SK-N-MC (cell line): Measurements from ENCODE around the gene KIAA0513.

ENCODE experiments used
- DNase-seq: peaks from one replicate; pipeline ENCODE4 v3.0.0-alpha.2; 2011; ENCODE audit warnings: low read depth, low spot score
- H3K27ac ChIP-seq: fragments of 200-600 bp; sonication (generic); 2 replicates; pipeline ENCODE4 v1.5.1; 2016; ENCODE audit warnings: mixed run types
- H3K36me3 ChIP-seq: fragments of 200-600 bp; sonication (generic); 2 replicates; pipeline ENCODE4 v1.6.1; 2017; ENCODE audit warnings: antibody characterized with exemption, low read length, mixed read lengths; ENCODE audit not compliant: insufficient read depth
- H3K4me3 ChIP-seq: fragments of 200-600 bp; sonication (generic); 2 replicates; pipeline ENCODE4 v1.5.1; 2016
- H3K9ac ChIP-seq: fragments of 200-600 bp; sonication (generic); 2 replicates; pipeline ENCODE4 v1.8.0; 2017; ENCODE audit warnings: mixed run types, mixed read lengths; ENCODE audit not compliant: insufficient read length
- H3K9me3 ChIP-seq: fragments of 200-600 bp; sonication (generic); 2 replicates; pipeline ENCODE4 v1.6.1; 2017; ENCODE audit warnings: low read depth, mild to moderate bottlenecking, antibody characterized with exemption, low read length, moderate library complexity, mixed read lengths
- EZH2 ChIP-seq: fragments of 200-600 bp; sonication (generic); IDR thresholded peaks from one replicate; pipeline ENCODE4 v1.6.1; 2017; ENCODE audit warnings: antibody characterized with exemption
- FOXP2 ChIP-seq: optimal IDR thresholded peaks from 2 replicates; pipeline ENCODE3; 2011; ENCODE audit warnings: mild to moderate bottlenecking, moderate library complexity; ENCODE audit not compliant: insufficient read depth; ENCODE audit errors: extremely low read length, control extremely low read depth
- POLR2AphosphoS5 ChIP-seq: IDR thresholded peaks from 2 replicates; pipeline ENCODE4 v1.6.1; 2012; ENCODE audit warnings: mild to moderate bottlenecking, low read depth, low read length, borderline replicate concordance

The KIAA0513 gene

GRCh38 chr16:85007496-85008214 lies 19.9 kb upstream of the KIAA0513 start:
- H3K9ac ChIP-seq = no peak overlapping the region
- H3K36me3 ChIP-seq = no peaks in the 10 kb centered on the region
- no peak overlapping the region for H3K27ac ChIP-seq
- no peaks in the 10 kb centered on the region for H3K9me3 ChIP-seq
- H3K4me3 ChIP-seq = no peak overlapping the region
- no peak for DNase-seq
- TF ChIP-seq FOXP2 (no peak), EZH2 (no peak), POLR2AphosphoS5 (no peak)

DNA sequence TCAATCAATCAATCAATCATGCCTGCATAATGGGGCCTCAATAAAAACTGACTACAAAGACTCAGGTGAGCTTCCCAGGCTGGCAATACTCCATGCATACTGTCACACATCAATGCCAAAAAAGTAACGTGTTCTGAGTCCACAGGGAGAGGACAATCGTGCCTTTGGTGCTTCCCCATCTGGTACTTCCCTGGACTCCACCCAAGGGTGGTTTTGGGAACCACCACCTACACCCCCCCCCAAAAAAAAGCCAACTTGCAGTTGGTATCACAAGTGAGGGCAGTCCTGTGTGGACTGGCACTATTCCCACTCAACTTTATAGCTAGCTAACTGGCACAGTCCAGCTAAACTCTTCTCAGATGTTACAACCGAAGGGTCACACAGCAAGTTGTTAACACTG lies 19.3 kb upstream of the KIAA0513 start:
- DNase-seq = no peak
- Histone ChIP-seq H3K27ac (no peak overlapping the region), H3K4me3 (no peak overlapping the region), H3K36me3 (no peaks in the 10 kb centered on the region), H3K9me3 (no peaks in the 10 kb centered on the region), H3K9ac (no peak overlapping the region)
- TF ChIP-seq POLR2AphosphoS5 (no peak), FOXP2 (no peak), EZH2 (no peak)

- no peak overlapping the region for H3K27ac ChIP-seq
Measured at GRCh38 chr16:85010446-85010930, 17.1 kb upstream of the KIAA0513 start.

GRCh38 chr16:85010931-85011845 lies 16.4 kb upstream of the KIAA0513 start, which contains the start of gene ZDHHC7:
ZDHHC7 (minus strand) TSS chr16:85011535; CDS start chr16:84990618, 20,917 bp downstream.
- peak; percentile 92 for TF ChIP-seq POLR2AphosphoS5
- no peak for TF ChIP-seq FOXP2
- H3K9me3 ChIP-seq = no peaks in the 10 kb centered on the region
- H3K36me3 ChIP-seq = no peaks in the 10 kb centered on the region
- DNase-seq = no peak
- peak within 1 kb of the TSS; percentile 90 for H3K4me3 ChIP-seq
- peak within 1 kb of the TSS; percentile 87 for H3K27ac ChIP-seq
- peak within 1 kb of the TSS; percentile 93 for H3K9ac ChIP-seq

More at GRCh38 chr16:85010446-85010930, 17.1 kb upstream of the KIAA0513 start:
- DNase-seq = no peak
- peak overlapping the region; percentile 93 for H3K9ac ChIP-seq
- no peaks in the 10 kb centered on the region for H3K9me3 ChIP-seq
- TF ChIP-seq EZH2 = no peak
- TF ChIP-seq POLR2AphosphoS5 = no peak
- no peak for TF ChIP-seq FOXP2
- peak overlapping the region; percentile 90 for H3K4me3 ChIP-seq
- no peaks in the 10 kb centered on the region for H3K36me3 ChIP-seq

GRCh38 chr16:85011846-85012284 lies 15.7 kb upstream of the KIAA0513 start:
- Histone ChIP-seq H3K36me3 (no peaks in the 10 kb centered on the region), H3K27ac (peak overlapping the region; percentile 87), H3K9ac (peak overlapping the region; percentile 93), H3K4me3 (peak overlapping the region; percentile 90), H3K9me3 (no peaks in the 10 kb centered on the region)
- TF ChIP-seq POLR2AphosphoS5 = no peak
- no peak for TF ChIP-seq EZH2
- no peak for TF ChIP-seq FOXP2
- no peak for DNase-seq

DNA sequence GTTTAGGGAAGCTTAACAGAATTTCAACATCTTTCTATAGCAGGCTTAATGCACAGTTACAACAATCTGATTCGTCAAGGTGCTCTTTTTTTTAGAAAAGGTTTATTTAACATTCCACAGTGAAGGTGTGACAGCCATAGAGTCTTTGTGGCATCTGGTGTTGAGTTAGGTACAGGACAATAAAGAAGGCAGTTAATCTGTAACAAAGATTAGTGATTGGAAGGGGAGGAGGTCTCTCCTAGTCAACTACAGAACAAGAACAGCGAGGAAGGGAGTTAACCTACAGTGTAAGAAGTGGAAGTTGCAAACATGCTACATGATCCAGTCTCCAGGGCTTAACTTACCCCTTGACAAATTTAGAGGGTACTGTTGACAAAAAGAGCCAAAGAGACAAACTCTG lies 13.3 kb upstream of the KIAA0513 start:
- Histone ChIP-seq H3K36me3 (no peaks in the 10 kb centered on the region), H3K4me3 (no peak overlapping the region), H3K27ac (no peak overlapping the region), H3K9ac (no peak overlapping the region), H3K9me3 (no peaks in the 10 kb centered on the region)
- TF ChIP-seq POLR2AphosphoS5 (no peak), EZH2 (no peak), FOXP2 (no peak)
- no peak for DNase-seq

DNA sequence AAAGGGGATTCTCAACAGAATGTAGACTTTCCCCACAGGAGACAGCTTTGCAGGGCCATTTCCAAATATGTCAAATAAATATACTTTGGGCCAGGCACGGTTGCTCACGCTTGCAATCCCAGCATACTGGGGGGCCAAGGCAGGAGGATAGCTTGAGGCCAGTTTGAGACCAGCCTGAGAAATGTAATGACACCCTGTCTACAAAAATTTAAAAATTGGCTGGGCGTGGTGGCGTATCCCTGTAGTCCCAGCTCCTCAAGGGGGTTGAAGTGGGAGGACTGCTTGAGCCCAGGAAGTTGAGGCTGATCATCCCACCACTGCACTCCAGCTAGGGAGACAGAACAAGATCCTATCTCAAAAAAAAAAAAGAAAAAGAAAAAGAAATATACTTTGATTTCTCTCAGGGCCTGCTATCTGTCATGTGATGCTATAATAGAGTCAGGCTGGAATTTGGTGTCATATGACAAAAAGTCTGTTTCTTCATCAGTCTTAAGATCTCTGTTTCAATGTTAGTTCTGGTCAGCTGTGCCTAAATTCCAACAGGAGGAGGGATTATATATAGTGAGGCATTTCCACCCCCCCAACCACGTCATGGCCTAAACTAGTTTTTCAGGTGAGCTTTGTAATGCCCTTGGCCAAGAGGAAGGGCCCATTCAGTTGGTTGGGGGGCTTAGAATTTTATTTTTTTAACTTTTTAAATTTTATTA lies 12.0 kb upstream of the KIAA0513 start:
- no peaks in the 10 kb centered on the region for H3K9me3 ChIP-seq
- no peak overlapping the region for H3K4me3 ChIP-seq
- no peak overlapping the region for H3K27ac ChIP-seq
- DNase-seq = no peak
- H3K36me3 ChIP-seq = no peaks in the 10 kb centered on the region
- no peak for TF ChIP-seq EZH2
- no peak for TF ChIP-seq FOXP2
- TF ChIP-seq POLR2AphosphoS5 = no peak
- no peak overlapping the region for H3K9ac ChIP-seq
